Forelimb muscle (tissue), 1 donor: ENCODE measurements around the gene CP. TPM values are rescaled to one million over a fixed set of nuclear protein-coding genes. Genes with fewer than 3 reads are reported as not detected.
A peak's percentile ranks its signal among the peaks of the same experiment; 100 is the strongest.

Experiments used
- DNase-seq: peaks from one replicate; pipeline ENCODE4 v3.0.0-alpha.2; 2013; ENCODE audit warnings: low read depth
- polyA plus RNA-seq: library from polyadenylated mRNA; unstranded; fragments of 120-200 nt; gene quantifications from one replicate; pipeline ENCODE4 v1.2.1, GENCODE V29; 2013; ENCODE audit not compliant: insufficient read length

CP gene
- polyA plus RNA-seq, 1 donor, result 1.3 TPM

DNA sequence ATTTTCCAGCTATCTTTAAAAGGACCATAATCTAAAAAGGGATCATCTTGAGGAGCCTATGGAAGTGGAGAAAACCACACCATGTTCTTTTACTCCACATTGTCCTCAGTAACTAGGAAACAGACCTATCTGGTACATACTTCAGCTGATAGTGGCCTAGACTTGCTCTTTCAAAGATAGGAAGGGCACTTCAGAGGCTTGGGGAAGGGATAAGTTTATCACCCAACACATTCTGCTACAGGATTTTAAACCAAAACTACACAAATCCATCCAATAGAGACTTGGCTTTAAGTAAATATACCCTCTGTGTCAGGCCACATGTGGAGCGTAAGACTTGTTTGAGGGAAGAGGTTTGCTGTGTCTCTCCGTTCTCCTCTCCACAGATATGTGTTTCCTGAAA is 35.4 kb downstream of the CP start:
- no peak for DNase-seq

DNA sequence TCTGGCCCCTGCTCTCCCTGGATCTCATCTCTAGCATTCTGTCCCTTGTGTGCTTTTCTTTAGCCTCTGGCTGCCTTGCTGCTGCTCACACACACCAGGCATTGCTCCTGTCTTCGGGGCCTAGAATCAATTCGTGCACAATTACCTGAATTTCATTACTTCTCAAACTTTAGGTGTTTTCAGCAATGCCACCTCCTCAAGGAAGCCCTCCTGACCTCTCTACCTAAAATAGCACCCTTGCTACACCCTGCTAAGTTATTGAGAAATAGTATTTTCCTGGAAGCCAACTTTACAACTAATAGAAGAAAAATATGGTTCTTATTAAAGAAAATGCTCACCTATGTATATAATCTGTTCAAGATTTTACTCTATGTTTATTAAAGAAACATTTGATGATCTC is 40.4 kb downstream of the CP start:
- DNase-seq, result no peak

DNA sequence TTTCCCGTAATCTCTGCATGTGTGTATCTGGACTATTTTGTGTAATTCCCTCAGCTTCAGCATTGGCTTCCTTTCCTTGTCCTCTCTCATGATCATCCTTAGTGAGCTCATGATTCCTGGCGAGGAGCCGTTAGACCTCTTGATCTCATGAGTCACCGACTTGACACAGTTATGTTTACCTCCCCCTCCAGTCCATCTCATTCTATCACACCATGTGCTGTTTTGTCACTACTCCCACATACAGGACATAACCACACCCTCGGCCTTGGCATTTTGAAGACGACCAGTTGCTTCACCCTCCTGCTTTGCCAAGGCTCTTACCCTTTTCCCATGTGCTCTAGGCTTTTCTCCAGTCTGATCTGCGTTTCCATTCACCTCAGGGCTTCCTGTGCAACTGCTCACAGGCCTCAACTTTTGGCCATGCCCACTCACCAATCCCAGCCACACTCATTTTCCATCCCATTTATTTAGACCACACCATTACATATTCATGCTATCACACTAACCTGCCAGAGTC is 41.5 kb downstream of the CP start:
- peak; percentile 70 for DNase-seq

DNA sequence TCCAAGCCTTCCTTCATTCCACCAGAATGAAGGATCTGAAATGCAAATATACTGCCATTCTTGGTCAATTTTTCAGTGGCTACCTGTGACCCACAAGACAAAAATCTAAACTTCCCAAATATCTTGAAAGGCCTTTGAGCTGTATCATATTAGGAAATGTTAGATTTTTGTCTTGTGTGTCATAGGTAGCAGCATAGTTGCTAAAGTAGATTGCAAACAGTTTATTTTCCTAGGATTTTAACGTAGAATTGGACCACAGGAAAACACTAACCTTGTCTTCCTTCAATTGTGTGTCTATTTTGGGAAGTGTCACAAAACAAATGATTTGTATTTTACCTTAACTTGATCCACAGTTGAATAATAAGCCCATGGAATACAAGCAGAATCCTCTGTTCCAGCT is 42.4 kb downstream of the CP start:
- DNase-seq, result no peak

DNA sequence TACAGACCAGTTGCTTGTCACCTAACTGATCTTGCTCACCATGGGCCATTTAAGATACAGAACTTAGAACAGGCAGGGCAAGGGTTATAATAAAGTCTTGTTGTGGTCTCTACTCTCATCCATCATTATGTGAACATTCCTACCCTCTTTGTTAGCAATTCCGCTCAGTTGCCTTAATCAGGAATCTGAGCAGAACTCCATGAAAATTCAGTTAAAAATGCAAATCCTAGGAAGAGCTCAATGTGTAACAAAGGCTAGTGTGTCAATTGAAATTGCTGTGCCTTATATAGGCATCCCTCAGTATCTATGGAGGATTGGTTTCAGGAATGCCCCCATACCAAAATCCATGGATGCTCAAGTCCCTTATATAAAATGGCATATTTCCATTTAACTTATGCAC is 44.5 kb downstream of the CP start:
- DNase-seq, result no peak

DNA sequence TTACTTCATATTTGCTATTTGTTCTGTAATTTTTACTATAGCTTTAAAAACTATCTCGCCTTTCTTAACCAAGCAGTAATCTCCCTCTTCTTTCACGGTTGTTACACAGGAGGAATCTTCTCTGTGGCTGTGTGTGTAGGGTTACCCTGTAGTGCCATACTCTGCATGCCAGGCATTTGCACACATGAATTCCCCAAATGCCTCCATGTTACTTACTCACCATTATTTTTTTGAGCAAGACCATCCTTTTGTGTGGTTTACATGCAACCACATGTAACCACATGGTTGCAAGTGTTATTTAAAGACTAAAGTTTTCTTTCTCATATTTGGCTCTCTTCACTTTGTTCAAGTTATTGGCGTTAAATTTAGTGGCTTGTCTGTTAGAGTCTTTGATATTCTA is 46.7 kb downstream of the CP start:
- no peak for DNase-seq

DNA sequence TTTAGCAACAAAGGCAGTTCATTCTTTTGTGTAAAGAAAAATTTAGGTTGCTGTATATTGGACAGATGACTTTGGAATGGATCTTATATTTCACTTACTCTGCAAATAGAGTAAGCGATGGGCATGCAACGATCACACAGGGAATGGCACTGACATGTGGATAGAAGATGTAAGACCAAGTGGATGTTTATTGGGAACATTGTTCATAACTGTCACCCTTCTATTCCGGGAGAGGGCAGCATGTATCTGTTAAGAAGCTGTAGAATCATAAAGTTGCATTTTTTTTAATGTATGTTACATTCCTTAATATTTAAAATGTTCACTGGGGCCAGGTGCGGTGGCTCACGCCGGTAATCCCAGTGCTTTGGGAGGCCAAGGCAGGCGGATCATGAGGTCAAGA is 51.0 kb downstream of the CP start:
- no peak for DNase-seq

DNA sequence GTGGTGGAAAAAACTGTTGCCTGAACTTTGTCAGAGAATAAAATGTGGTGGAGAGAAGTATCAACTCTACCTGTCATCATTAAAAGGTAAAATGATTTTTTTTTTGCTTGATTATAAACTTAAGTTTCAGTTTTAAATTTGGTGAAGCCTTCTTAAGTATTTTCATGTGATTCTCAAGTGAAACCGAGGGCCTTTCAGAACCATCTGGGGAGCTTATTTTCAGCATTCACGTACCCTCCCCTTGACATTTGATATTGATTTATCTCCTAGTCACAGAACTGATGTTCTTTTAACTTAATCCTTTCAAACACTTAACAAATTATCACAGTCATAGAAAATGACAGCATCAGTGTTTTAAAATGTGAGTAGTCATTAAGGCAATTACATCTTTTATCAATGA is 53.7 kb downstream of the CP start:
- no peak for DNase-seq

DNA sequence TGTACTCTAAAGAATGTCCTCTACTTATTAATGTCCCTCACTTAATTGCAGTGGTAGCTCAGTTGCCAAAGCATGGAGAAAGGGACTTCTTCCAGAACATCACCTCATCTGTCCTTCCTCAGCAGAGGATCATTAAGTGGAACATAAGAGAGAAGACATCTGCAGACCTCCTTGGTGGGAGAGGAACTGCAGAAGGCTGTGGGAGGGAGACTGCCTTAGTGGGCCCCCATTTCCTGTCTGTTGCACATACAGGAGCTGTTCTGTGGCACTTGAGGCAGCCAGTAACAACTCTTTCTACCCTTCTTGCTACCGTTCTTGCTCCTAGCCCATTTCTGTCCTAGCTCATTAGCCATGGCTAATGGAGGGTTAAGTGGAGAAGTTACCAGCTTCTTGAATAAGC is 58.6 kb downstream of the CP start:
- DNase-seq, result no peak

DNA sequence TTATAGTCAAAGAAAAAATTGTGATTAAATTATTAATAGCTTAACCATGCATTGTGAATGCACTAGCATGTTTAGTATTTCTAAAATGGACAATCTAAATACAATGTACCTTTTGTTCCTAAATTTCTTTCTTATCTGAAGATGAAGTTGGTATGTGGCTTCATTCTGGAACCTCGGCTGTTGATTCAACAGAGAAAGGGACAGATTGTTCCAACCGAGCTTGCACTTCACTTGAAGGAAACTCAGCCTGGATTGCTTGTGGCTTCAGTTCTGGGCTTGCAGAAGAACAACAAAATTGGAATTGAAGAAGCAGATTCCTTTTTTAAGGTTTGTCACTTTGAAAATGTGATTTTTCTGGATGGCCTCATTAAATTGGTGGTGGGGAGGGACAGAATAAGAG is 59.6 kb downstream of the CP start:
- DNase-seq, result no peak

DNA sequence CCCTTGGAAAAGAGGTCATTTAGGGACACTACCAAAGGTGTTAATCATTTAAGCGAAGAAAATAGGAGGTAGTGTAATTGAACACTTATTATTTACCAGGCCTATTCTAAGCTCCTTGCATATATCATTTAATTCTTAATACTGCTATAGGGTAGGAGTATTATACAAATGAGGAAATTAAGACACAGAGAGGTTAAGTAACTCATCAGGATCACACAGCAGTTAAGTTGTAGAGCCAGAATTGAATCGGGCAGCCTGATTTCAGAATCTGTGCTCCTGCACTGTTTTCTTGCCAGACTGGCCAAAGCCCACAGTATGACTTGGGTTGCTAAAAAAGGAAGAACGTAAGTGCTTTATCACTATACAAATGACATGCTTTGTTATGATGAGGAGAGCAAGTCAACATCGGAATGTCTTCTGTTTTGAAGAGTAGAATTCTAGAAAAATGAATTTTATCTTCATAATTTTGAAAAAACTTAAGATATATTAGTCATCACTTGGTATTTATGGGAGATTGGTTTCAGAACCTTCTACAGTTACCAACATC is 60.8 kb downstream of the CP start:
- no peak for DNase-seq

DNA sequence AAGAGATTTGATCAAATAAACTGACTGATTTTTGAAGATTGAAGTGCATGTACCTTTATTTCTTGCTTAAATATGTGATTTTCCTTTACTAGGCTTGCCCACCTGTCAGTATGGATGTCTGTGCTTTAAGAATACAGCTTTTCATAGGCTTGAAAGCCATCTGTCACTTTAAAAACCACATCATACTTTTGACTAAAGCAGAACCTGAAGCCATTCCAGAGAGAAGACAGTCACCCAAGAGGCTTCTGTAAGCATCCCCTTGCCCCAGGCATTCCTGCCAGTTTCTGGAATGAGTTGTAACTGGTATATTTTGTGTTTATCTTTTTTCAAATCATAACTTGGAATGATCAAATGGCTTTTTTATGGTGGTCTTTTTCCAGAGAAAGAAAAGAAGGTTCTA is 68.2 kb downstream of the CP start:
- no peak for DNase-seq

DNA sequence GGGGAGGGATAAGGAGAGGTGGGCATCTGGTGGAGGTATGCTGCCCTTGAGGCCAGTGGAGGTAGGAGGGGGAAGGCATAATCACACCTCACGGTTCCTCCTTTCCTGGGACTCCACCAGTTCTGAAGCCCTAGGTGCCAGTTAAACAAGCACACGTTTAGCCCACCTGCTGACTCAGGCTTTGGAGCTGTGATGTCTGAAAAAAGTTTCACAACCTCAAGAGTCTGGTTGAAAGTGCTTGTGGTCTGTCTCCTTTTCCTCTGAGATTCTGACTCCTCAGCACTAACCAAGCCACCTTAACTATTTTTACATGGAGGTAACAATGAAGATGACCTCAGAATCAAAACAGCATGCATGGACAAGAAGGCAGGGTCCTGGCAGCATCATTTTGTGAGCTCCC is 69.2 kb downstream of the CP start:
- DNase-seq, result no peak

DNA sequence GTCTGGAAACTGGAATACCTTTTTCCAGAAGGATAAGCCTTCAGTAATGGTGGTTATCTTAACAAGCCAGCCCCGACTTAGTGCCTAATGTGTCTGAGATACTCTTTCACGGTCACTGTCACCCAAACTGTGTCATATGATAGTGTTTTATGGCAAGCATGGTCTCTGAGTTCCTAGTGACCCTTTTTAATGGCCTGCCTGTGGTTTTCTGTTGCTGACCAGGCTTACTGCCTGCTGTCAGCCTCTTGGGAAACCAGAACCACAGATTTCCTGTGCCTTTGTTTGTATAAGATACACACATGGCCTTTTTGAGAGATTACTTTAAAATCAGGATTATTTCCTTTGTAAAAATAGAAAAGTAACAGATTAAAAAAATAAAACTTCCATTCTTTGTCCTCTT is 69.8 kb downstream of the CP start:
- no peak for DNase-seq

DNA sequence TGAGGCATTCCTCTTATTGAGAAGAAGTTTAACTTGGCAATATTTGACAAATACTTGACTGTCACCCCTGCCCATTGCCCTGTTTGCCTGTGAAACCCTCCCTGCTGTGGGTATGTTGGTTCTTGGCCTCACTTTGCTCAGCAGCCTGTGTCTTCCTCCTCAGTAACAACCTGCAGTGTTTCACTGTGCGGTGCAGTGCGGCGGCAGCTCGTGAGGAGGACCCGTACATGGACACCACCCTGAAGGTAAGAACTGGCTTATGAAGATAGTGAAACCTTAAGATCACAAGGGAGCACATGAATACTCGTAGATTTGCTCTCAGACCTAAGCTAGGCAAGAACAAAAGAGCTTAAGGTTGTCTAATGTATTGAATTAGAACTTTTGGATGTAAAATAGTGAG is 71.2 kb downstream of the CP start:
- DNase-seq, result no peak

DNA sequence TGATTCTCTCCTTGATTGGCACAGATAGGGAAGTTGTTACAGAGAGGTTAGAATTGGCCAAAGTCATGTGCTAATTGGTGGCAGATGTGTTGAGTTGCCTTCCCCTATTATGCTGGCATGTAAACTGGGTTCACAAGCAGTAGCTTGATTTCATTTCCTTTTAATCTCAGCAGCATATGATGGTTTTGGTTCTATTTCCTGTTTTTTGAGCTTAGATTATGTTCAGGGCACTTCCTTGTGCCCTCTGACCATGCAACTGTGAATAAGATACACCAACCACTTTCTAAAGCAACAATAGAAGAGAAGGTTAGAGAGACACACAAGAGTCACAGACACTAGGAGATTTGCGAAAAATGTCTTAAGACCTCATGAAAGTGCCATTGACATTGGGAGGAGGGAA is 75.7 kb downstream of the CP start:
- no peak for DNase-seq

DNA sequence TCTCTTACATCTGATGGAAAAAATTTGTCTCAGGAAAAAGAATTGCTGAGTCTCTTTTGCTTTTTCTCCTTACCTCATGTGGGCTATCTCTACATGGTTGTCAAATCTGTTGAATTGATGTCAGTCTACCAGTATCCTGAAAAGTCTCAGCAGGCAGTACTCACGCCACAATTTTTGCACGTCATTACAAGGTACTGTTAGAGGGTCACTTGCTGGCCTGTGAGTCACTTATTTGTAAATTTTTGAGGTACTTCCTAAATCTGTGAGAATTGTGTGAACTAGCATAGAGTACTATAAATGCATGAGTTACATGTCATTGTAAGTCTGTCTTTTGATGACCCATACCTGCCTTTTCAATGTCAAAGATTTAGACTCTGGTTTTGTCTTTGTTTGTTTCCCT is 76.3 kb downstream of the CP start:
- no peak for DNase-seq

DNA sequence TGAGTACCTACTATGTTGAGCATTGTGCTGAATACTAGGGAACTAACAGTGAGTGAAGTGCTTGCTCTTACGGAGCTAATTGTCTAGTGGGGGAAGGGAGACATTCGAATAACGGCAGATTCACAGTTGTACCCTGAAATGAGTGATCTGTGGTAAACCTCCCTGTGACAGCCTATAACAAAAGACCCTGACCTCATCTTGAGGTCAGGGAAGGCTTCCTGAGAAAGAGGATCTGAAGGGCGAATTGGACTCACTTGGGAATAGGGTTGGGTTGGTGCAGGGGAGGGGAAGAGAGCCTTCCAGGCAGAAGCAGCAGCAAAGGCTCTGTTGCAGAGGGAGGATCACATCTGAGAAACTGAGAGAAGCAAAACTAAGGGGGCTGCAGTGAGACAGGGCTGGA is 78.9 kb downstream of the CP start:
- no peak for DNase-seq

DNA sequence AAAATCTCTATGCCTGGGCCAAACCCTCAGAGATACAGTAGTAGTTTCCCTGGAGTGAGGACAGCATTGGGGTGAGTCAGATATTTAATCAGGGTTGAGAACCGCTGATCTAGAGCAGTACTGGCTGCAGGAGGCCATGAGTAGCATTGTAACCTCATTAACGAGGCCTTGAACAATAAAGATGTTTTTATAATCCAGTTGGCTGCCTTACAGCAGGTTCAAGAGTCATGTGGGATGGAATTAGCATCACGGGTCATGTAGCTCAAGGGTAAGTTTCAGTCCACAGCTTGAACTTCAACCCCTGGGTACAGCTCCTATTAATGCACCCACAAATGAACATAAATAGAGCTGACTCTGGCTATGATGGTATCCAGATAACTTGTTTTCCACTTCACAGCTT is 87.1 kb downstream of the CP start:
- DNase-seq, result no peak

DNA sequence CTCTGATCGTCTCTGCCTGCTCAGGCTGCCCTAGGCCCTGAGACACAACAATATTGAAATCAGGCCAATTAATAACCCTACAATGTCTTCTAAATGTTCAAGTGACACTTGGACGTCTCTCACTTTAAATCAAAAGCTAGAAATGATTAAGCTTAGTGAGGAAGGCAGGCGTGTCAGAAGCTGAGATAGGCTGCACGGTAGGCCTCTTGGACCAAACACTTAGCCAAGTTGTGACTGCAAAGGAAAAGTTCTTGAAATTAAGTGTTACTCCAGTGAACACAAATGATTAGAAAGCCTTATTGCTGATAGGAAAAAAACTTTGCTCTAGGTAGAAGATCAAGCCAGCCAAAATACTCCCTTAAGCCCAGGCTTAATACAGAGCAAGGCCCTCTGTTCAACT is 90.0 kb downstream of the CP start:
- DNase-seq, result no peak

DNA sequence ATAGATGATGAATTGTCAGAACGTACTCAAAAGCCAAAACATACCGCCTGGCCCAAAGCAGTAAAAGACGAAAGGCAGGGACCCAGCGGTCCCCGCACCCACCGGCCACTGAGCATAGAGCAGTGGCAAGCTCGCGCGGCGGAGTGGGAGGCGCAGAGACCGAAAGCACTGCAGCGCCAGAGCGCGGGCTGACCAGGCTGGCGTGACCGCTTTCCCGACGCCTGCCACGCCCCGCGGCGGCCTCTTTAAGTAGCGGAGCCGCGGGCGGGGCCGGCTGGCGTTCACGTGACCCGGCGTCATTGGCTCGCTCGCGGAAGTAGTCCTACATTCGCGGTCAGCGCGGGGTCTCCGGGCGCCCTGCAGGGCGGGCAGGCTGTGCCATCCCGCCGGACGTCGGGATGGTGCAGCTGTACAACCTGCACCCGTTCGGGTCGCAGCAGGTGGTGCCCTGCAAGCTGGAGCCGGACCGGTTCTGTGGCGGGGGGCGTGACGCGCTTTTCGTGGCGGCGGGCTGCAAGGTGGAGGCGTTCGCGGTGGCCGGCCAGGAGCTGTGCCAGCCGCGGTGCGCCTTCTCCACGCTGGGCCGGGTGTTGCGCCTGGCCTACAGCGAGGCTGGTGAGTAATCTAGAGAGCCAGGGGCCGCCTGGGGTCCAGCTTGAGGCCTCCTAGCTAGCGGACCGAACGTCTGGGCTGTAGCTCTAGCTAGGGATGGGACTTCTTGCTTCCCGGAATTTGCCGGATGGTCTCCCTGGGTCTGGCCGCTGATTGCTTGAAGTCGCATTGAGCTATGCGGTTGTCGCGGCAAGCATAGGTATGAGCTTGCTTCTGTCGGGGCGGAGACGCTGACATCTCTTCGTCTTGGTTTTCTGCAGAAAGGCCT is 92.1 kb downstream of the CP start, which contains the start of gene HPS3:
Gene HPS3 (plus strand): TSS at position 313 of the 880 bp plus-strand sequence. CDS start 86 bp downstream, at position 399.
- peak; percentile 70 for DNase-seq

DNA sequence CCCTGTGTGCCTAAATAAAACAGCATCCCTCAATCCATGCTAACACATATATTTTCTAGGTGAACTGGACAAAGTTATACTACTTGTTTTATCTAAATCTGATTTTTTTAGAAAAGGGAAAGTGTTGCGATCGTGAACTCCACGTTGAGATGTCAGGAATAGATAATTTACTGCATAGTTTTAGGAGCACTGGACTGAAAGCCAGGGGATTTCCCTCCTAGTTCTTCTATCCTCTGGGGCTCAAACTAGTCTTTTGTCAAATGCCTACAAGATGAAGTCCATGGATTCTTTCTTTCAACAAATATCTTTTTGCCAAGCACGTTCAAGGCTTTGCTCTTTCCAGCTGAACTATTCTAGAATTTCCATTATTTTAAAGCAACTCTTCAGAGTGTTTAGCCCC is 92.8 kb downstream of the CP start:
- DNase-seq, result no peak
